Measurements from ENCODE around the gene INPP5F.
A peak's percentile ranks its signal among the peaks of the same experiment; 100 is the strongest.

The INPP5F gene

GRCh38 chr10:119725828-119726675 lies at the start of gene INPP5F:
TSS of gene INPP5F (plus strand) at chr10:119726050. CDS start at chr10:119726263, 213 bp downstream.
- DNase-seq (ENCODE audit: low read depth in 3 of 3, low spot score in 1 of 3) = peak; percentile 96 to 99 (median 99)

GRCh38 chr10:119677126-119677525 lies 48.7 kb upstream of the INPP5F start:
- DNase-seq (ENCODE audit: low read depth in 3 of 3, low spot score in 1 of 3) = no peak

- DNase-seq (ENCODE audit: low read depth in 3 of 3, low spot score in 1 of 3) = no peak
These were observed 47.7 kb upstream of the INPP5F start for GRCh38 chr10:119677904-119678755.

- no peak for DNase-seq (ENCODE audit: low read depth in 3 of 3, low spot score in 1 of 3)
These were observed 46.4 kb upstream of the INPP5F start for GRCh38 chr10:119679480-119679829.

- DNase-seq (ENCODE audit: low read depth in 3 of 3, low spot score in 1 of 3) = no peak
These were observed 45.8 kb upstream of the INPP5F start for GRCh38 chr10:119680050-119680449.

- DNase-seq (ENCODE audit: low read depth in 3 of 3, low spot score in 1 of 3) = no peak
These were observed 45.2 kb upstream of the INPP5F start for GRCh38 chr10:119680650-119681081.

- DNase-seq (ENCODE audit: low read depth in 3 of 3, low spot score in 1 of 3) = peak; percentile 62 to 81 (median 70)
These were observed 39.2 kb upstream of the INPP5F start for GRCh38 chr10:119686465-119687191.

- DNase-seq (ENCODE audit: low read depth in 3 of 3, low spot score in 1 of 3) = no peak
These were observed 38.4 kb upstream of the INPP5F start for GRCh38 chr10:119687192-119688032.

GRCh38 chr10:119688033-119688508 lies 37.8 kb upstream of the INPP5F start:
- DNase-seq (ENCODE audit: low read depth in 3 of 3, low spot score in 1 of 3) = no peak

- DNase-seq (ENCODE audit: low read depth in 3 of 3, low spot score in 1 of 3) = no peak
These were observed 36.8 kb upstream of the INPP5F start for GRCh38 chr10:119689016-119689580.

GRCh38 chr10:119691726-119692125 lies 34.1 kb upstream of the INPP5F start:
- no peak for DNase-seq (ENCODE audit: low read depth in 3 of 3, low spot score in 1 of 3)

GRCh38 chr10:119693262-119693957 lies 32.4 kb upstream of the INPP5F start:
- DNase-seq (ENCODE audit: low read depth in 3 of 3, low spot score in 1 of 3) = no peak

GRCh38 chr10:119694608-119695007 lies 31.2 kb upstream of the INPP5F start:
- DNase-seq (ENCODE audit: low read depth in 3 of 3, low spot score in 1 of 3) = no peak

GRCh38 chr10:119700321-119700954 lies 25.4 kb upstream of the INPP5F start:
- no peak for DNase-seq (ENCODE audit: low read depth in 3 of 3, low spot score in 1 of 3)

- no peak for DNase-seq (ENCODE audit: low read depth in 3 of 3, low spot score in 1 of 3)
These were observed 24.0 kb upstream of the INPP5F start for GRCh38 chr10:119701861-119702260.

- no peak for DNase-seq (ENCODE audit: low read depth in 3 of 3, low spot score in 1 of 3)
These were observed 23.3 kb upstream of the INPP5F start for GRCh38 chr10:119702583-119702982.

- no peak for DNase-seq (ENCODE audit: low read depth in 3 of 3, low spot score in 1 of 3)
These were observed 21.8 kb upstream of the INPP5F start for GRCh38 chr10:119703903-119704508.

GRCh38 chr10:119705434-119705831 lies 20.4 kb upstream of the INPP5F start:
- no peak for DNase-seq (ENCODE audit: low read depth in 3 of 3, low spot score in 1 of 3)
